GM15510 (cell line): ENCODE data around the gene DCP1B.

Source experiments
- POLR2A ChIP-seq: IDR thresholded peaks from 3 replicates; pipeline ENCODE4 v1.6.1; 2011; ENCODE audit warnings: borderline replicate concordance; ENCODE audit not compliant: insufficient read length; ENCODE audit errors: extremely low read depth

DCP1B gene

DNA sequence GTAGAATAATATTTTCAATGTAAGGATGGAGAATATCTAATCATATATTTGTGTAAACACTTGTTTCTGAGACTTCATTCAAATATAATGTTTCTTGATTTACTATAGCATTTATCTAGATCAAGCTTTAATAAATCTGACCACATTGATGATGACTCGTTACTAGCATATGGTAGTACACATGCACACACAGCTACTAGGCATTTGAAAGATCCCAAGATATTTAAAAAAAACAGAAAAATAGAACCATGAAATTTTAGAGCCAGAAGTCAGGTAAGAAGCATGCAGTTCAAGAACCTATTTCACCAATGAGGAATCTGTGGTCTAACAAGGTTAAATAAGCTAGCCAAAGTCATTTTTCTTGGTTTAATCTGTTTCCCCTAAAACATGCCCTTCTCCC, 32.0 kb downstream of the DCP1B start:
- no peak for TF ChIP-seq POLR2A

DNA sequence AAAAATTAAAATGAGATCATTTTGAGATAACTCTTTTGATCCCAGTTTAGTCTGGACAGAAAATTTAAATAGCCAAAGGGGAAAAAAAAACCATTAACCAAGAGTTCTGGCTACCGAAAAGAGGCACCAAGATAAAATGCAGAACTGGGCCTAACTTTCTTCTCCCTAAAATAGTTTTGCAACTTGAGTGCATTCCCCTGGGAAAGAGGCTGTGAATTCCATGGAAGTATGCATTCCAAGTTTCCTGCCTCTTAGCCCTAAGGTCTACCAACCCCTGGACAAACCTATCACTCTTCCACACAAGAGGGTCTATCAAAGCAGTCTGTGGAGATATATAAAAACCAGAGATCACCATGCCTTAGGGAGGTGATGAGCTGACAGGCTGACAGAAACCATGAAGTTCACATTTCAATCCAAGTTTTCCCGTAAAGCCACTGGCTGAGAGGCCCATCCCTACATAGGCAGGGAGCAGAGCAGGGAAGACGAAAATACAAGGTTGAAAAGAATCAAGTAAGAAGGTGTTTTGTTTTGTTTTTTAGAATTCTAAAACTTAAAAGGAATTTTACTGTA, 33.8 kb downstream of the DCP1B start:
- TF ChIP-seq POLR2A: no peak

DNA sequence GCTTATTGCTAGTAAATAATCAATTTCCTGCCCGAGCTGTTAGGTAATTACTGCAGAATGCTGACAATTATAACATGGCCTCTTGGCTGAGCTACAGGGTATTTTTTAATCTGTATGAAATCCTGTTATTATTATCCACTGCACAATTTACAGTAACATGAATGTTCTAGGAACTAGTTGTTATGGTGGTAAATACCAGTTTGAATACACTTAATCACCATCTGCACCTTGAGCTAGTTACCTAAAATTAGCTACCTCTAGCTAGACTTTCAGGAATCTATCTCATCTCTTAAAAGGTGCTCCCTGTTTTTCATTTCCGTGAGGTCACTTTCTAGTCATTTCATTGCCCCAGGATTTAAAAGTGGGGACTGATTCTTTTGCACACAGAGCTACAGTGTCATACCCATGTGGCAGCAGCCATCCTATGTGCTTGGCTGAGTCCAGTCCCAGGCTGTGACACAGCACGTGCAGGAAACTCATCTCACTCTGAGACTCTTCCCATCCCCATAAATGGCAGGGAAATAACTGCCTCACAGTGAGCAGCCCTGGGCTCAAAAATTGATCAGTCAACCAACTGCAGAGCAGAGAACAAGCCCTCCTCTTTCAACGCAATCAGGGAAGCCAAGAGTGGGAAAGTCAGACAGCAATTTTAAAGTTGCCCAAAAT, 37.6 kb downstream of the DCP1B start:
- TF ChIP-seq POLR2A: no peak

DNA sequence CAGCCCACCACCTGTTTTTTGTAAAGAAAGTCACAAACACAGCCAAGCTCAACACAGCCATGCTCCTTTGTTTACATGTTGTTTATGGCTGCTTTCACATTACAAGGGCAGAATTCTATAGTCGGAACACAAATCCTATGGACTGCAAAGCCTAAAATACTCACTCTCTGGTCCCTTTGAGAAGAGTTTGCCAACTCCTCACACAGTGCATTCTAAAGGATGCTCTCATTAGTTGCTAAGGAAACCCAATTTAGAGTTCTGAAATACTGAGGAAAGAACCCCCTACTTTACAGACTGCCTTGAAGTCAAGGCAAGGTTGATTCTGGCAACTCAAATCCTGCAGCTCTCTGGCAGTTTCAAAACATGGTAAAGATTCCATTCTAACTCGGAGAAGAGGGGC, 38.3 kb downstream of the DCP1B start:
- no peak for TF ChIP-seq POLR2A

DNA sequence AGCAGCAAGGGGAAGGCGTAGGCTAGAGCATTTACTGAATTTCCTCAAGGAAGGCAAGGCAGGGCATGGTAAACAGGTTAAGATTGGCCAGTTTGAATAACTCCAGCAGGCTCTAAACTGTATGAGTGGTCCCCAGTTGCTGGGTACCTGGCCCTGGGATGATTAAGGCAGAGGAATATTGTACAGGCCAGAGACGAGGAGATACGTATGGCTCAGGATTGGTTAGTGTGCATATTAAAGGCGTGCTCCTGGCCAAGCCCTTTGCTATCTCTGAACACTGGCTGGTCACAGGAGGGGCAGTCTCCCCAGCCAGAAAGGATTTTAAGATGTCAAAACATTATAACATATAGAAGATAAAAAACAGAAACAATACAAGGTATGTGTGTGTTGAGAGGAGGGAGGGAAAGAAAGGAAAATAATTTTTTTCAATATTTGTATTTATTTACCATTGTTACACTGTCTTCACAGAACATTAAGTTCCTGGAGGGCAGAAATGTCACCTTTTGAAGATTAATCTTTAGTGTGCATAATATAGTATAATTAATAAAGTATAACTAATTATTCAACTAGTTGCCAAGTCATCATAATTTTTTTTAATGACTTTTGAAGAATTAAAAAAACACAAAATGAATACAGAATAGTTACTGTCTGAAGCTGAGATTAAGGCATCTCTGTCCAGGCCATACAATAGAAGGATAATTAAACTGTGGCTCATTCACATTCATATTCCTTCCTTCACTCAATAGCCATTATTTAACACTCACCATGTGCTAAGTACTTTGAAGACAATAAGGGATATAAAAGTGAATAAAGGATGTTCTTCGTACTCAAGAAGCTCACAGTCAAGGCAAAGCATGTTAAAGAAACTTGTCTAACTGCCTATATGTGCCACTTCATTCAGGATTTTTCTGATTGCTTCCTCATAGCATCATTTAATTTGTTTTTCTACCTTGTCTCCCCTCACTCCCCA, 41.9 kb downstream of the DCP1B start:
- TF ChIP-seq POLR2A: no peak

DNA sequence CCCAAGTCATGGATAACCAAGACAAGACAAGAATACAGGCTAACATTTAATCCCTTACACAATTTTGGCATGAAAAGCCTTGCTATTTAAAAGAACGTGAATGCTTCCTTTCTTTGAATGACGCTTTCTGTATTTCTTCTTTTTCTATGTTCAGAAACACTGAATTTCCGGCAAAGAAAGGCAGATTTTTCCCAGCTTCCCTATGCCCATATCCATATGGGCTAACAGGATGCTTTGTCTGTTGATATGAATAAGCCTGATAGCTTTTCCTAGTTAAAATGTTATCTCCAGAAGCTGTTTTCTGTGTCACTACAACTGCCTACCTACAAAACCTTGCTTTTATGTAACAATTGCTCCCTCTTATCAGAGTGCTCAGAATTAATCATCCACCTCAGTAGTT, 47.5 kb downstream of the DCP1B start:
- TF ChIP-seq POLR2A: no peak

DNA sequence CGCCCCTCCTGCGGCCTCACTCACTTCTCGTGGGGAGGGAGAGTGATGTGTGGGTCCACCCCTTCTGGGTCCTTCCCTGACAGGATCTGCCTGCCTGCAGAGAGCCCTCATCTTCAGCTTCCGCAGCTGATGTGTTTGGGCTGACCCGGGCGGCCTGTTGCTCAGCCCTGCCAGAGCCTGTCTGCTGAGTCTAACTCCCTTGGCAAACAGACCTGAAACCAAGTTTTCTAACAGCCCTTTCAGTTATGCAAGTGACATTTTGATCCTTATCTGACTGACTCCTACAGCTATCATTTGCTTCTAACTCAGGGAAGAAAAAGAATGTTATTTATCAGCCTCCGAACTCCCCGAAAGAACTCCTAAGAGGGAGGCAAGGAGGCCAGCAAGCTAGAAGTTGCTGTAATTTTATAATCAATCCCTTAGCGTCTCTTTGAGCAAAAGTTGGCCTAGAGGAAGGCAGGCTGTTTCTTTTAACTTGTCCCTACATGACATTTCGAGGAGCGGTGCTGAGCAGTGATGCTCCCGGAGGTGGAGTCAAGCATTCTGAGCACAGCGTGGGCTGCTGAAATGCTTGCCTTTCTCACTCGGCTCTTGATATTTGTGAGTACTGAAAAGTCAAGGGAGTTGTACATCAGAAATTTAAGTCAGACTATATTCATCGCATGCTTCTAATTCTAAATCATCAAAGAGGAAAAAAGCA, 54.3 kb downstream of the DCP1B start:
- TF ChIP-seq POLR2A: no peak

DNA sequence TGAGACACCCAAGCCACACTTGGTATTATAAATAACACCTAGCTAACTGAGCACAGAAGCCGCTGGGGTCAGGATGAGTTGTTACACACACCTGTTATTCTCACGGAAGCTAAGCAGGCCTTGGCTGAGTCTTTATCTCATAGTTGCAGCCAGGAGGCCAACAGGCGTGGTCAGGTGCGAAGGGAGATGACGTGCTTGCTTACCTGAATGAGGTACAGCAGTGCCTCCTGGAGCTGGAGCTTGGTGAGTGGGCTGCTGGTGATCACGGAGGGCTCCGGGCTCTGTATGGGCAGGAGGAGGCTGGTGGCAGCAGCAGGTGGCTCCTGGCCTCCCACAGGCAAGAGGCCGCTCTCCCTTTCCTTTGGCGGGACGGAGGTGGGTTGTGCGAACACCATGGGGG, 55.4 kb downstream of the DCP1B start:
- no peak for TF ChIP-seq POLR2A

DNA sequence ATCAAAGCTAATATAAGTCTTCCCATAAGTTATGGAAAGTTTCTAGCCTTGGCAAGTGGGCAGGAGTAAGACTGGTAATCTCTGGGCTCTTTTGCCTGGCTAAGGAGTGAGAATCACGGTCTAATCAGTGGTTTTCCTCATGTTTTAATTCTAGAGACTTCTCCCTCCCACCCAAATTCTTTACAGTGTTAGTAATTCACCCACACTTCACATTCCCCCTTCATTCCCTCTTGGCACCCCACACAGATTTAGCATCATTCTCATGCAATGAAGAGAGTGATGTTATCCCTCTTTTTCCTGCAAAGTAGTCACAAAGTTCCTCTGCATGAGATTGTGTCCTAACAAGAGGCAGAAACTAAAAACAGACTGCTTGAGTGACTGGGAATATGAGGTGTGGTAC, 57.2 kb downstream of the DCP1B start:
- TF ChIP-seq POLR2A: no peak

DNA sequence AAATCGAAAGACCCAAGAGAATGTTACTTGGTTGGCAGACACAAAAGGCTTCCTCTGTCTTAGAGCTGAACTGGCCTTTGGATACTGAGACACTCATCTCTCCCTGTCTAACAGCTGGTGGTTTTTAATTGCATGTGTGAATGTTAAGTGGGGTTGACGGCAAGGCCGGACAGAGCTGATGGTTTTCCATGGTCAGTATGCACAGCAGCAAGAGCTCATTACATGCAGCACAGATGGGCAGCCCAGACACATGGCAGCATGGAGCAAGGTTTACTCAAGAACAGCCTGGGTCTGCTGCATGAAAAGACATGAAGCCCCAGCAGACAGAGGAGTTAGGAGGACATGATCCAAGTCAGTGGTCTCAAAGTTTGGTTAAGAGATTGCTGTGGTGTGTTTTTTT, 58.0 kb downstream of the DCP1B start:
- no peak for TF ChIP-seq POLR2A

DNA sequence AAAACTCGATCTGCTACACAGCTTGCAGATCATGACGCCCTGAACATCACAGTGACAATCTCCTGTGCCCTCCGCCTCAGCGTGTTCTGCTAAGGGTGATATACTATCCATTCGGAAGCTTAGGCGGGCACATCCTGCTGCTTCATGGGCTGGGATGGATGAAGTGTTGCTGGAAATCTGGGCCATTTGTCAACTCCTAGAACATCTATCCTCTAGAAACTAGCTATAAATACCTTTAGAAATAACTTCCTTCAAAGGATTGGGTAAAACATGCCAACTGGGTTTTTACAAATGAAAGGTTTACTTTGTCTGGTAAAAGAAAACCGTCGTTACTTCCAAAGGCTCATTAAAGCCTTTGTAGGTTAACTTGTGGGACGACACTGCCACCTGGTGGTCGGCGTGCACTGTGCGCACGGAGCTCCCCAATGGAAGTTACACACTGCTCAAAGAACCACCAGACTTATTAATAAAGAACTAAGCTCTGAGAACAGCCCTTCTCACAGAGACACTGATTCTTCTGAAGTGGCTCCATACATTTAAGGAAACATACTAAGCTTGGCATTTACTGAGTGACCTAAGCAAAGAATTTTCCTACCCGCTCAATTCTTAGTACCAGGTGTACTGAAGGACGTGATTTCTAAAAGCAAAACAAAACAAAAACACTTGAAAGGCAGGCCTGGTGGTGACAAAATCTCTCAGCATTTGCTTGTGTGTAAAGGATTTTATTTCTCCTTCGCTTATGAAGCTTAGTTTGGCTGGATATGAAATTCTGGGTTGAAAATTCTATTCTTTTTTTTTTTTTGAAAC, 64.3 kb downstream of the DCP1B start:
- no peak for TF ChIP-seq POLR2A

DNA sequence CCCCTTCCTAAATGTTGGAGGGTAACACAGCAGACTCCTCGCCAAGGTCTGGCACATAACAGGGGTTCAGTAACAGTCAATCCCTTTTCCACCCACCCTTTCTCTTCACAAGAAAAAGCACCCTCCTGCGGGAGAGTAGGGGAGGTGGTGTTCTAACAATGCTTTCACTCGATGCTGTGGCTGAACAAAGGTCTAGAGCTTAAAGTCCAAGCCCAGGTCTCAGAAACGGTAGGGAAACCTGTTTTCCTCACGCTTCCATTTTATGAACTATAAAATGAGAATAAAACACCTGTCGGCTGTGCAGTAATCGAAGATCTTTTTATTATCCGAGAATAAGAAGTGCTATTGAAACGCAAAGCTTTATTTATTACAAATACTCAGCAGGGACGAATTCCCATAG, 64.9 kb downstream of the DCP1B start:
- no peak for TF ChIP-seq POLR2A

DNA sequence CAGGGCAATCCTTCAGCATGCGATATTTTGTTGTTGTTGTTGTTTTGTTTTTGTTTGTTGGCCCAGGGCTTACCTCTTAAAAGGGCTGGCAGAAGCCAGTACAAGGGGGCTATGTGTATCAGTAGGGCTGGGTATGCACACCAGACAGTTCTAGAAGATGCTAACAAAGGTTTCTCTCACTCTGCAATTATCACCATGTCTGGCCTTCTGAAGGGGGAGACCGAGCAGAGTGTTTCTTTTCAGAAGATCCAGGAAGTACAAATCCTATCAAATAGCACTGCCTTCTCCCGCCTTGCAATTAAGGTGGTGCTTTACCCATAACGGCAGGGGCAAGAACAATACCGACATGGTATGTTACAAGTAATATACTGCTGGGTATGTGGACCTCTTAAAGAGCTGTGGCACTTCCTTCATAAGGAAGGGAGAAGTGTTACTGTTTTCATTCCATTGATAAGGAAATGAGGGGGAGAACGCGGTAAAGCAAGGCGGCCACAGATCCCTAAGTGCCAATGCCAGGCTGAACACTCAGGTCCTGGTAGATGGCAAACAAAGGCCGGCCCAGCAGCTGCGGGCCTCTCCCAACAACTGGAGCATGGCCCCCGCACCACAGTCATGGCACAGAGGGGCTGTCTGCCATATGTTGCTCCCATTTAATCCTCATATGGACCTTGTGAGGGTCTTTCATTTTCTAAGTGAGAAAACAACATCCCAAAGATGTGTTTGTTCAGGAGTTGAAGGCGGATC, 66.6 kb downstream of the DCP1B start:
- TF ChIP-seq POLR2A: no peak
